Progenitor cell of endocrine pancreas (in vitro differentiated cells): Measurements from ENCODE around the gene NBAS. TPM values are rescaled to one million over a fixed set of nuclear protein-coding genes. Genes with fewer than 3 reads are reported as not detected.
A peak's percentile ranks its signal among the peaks of the same experiment; 100 is the strongest.

Source experiments
- DNase-seq: peaks from one replicate; pipeline ENCODE4 v3.0.0; 2021; ENCODE audit warnings: low spot score; ENCODE audit not compliant: unreplicated experiment
- H3K27ac Mint-ChIP-seq: 2 replicates; pipeline ENCODE4 v1.8.0; 2021; ENCODE audit warnings: mild to moderate bottlenecking, moderate library complexity, mixed read lengths
- H3K27me3 Mint-ChIP-seq: 2 replicates; pipeline ENCODE4 v1.8.0; 2021; ENCODE audit warnings: mixed read lengths
- H3K36me3 Mint-ChIP-seq: 2 replicates; pipeline ENCODE4 v1.8.0; 2022; ENCODE audit warnings: mixed read lengths; ENCODE audit not compliant: insufficient read depth
- H3K4me1 Mint-ChIP-seq: 2 replicates; pipeline ENCODE4 v1.8.0; 2021; ENCODE audit warnings: low read depth, mixed read lengths
- H3K4me3 Mint-ChIP-seq: 2 replicates; pipeline ENCODE4 v1.8.0; 2021; ENCODE audit warnings: low read depth, mild to moderate bottlenecking, moderate library complexity, mixed read lengths
- H3K9me3 Mint-ChIP-seq: 2 replicates; pipeline ENCODE4 v1.8.0; 2021; ENCODE audit warnings: low read depth, mixed read lengths
- CTCF ChIP-seq: fragments of 200-600 bp; sonication (generic); IDR thresholded peaks from one replicate; pipeline ENCODE4 v1.5.0; 2021; ENCODE audit warnings: antibody characterized with exemption, mild to moderate bottlenecking; ENCODE audit not compliant: unreplicated experiment
- total RNA-seq: library from RNA; stranded (reverse); gene quantifications from 2 replicates; pipeline ENCODE4 v1.2.1, GENCODE V29; 2021

The NBAS gene
- total RNA-seq, 1 donor from 2014 or later, result 63.0 TPM

GRCh38 chr2:15363142-15363541 is 198.0 kb downstream of the NBAS start:
- no peak overlapping the region for H3K4me3 Mint-ChIP-seq
- no peak for TF ChIP-seq CTCF
- no peaks in the 10 kb centered on the region for H3K9me3 Mint-ChIP-seq
- no peaks in the 10 kb centered on the region for H3K27me3 Mint-ChIP-seq
- H3K27ac Mint-ChIP-seq, result peak overlapping the region; percentile 31
- peaks cover 5% of the 10 kb centered on the region for H3K4me1 Mint-ChIP-seq
- DNase-seq, result no peak
- peaks cover 7% of the 10 kb centered on the region for H3K36me3 Mint-ChIP-seq

- H3K4me3 Mint-ChIP-seq, result no peak overlapping the region
- peaks cover 18% of the 10 kb centered on the region for H3K36me3 Mint-ChIP-seq
- no peak for TF ChIP-seq CTCF
- DNase-seq, result no peak
- H3K27ac Mint-ChIP-seq, result no peak overlapping the region
- peaks cover 5% of the 10 kb centered on the region for H3K4me1 Mint-ChIP-seq
- H3K9me3 Mint-ChIP-seq, result no peaks in the 10 kb centered on the region
- no peaks in the 10 kb centered on the region for H3K27me3 Mint-ChIP-seq
These were observed 201.2 kb downstream of the NBAS start for GRCh38 chr2:15359716-15360531.

GRCh38 chr2:15357922-15358321 is 203.2 kb downstream of the NBAS start:
- H3K36me3 Mint-ChIP-seq, result peaks cover 19% of the 10 kb centered on the region
- H3K4me1 Mint-ChIP-seq, result peaks cover 5% of the 10 kb centered on the region
- H3K27ac Mint-ChIP-seq, result no peak overlapping the region
- H3K27me3 Mint-ChIP-seq, result no peaks in the 10 kb centered on the region
- no peak overlapping the region for H3K4me3 Mint-ChIP-seq
- H3K9me3 Mint-ChIP-seq, result no peaks in the 10 kb centered on the region
- DNase-seq, result no peak
- TF ChIP-seq CTCF, result no peak

- Mint-ChIP-seq H3K27me3 (no peaks in the 10 kb centered on the region), H3K4me3 (no peak overlapping the region), H3K27ac (no peak overlapping the region), H3K4me1 (peaks cover 5% of the 10 kb centered on the region), H3K36me3 (peaks cover 20% of the 10 kb centered on the region), H3K9me3 (no peaks in the 10 kb centered on the region)
- no peak for DNase-seq
- TF ChIP-seq CTCF, result no peak
These were observed 203.9 kb downstream of the NBAS start for GRCh38 chr2:15357186-15357585.

- Mint-ChIP-seq H3K4me3 (no peak overlapping the region), H3K27ac (peak overlapping the region; percentile 90), H3K9me3 (no peaks in the 10 kb centered on the region), H3K36me3 (peaks cover 23% of the 10 kb centered on the region), H3K27me3 (no peaks in the 10 kb centered on the region), H3K4me1 (peaks cover 3% of the 10 kb centered on the region)
- no peak for TF ChIP-seq CTCF
- DNase-seq, result no peak
These were observed 205.7 kb downstream of the NBAS start for GRCh38 chr2:15355386-15355785.
